Parathyroid adenoma (tissue), 2 donors: ENCODE results near the gene ITIH4.
"Not testable (repeated sequence)": the region's sequence is repeated elsewhere in the genome, so short reads cannot be mapped to it uniquely, and the experiment has no call there.

Source experiments
- H2AFZ ChIP-seq: fragments of 300-600 bp; sonication (generic); one replicate; pipeline ENCODE4 v1.7.0; 2017; ENCODE audit warnings: antibody characterized with exemption, mild to moderate bottlenecking
- H3K27ac ChIP-seq: fragments of 300-600 bp; sonication (generic); one replicate; pipeline ENCODE4 v1.7.0; 2017
- H3K27me3 ChIP-seq: fragments of 300-600 bp; sonication (generic); one replicate; pipeline ENCODE4 v1.7.0; 2017; ENCODE audit warnings: low read length; ENCODE audit not compliant: control insufficient read depth, insufficient read depth
- H3K36me3 ChIP-seq: fragments of 300-600 bp; sonication (generic); one replicate; pipeline ENCODE4 v1.7.0; 2017; ENCODE audit warnings: low read length; ENCODE audit not compliant: control insufficient read depth, insufficient read depth
- H3K4me1 ChIP-seq: fragments of 300-600 bp; sonication (generic); one replicate; pipeline ENCODE4 v1.7.0; 2017; ENCODE audit warnings: control low read depth
- H3K4me2 ChIP-seq: fragments of 300-600 bp; sonication (generic); one replicate; pipeline ENCODE4 v1.7.0; 2017; ENCODE audit warnings: low read length
- H3K4me3 ChIP-seq: fragments of 300-600 bp; sonication (generic); one replicate; pipeline ENCODE4 v1.7.0; 2017; ENCODE audit warnings: low read depth, low read length
- H3K79me2 ChIP-seq: fragments of 300-600 bp; sonication (generic); one replicate; pipeline ENCODE4 v1.7.0; 2017; ENCODE audit warnings: control low read depth
- H3K9ac ChIP-seq: fragments of 300-600 bp; sonication (generic); one replicate; pipeline ENCODE4 v1.7.0; 2017; ENCODE audit warnings: mild to moderate bottlenecking
- H3K9me3 ChIP-seq: fragments of 300-600 bp; sonication (generic); one replicate; pipeline ENCODE4 v1.7.0; 2017; ENCODE audit warnings: low read length; ENCODE audit not compliant: control insufficient read depth
- CTCF ChIP-seq: fragments of 300-600 bp; sonication (generic); IDR thresholded peaks from one replicate; pipeline ENCODE4 v1.7.0; 2017; ENCODE audit warnings: antibody characterized with exemption, mild to moderate bottlenecking
- donor health status: primary hyperparathyroidism.

Gene ITIH4

GRCh38 chr3:52777959-52778805 is 52.3 kb downstream of the ITIH4 start:
- Histone ChIP-seq H3K27ac (no peak overlapping the region), H3K4me2 (no peak overlapping the region), H3K36me3 (no peaks in the 10 kb centered on the region), H3K4me3 (no peak overlapping the region), H2AFZ (no peak overlapping the region), H3K9me3 (no peaks in the 10 kb centered on the region), H3K9ac (no peak overlapping the region), H3K27me3 (no peaks in the 10 kb centered on the region), H3K79me2 (no peaks in the 10 kb centered on the region), H3K4me1 (no peaks in the 10 kb centered on the region)
- no peak for TF ChIP-seq CTCF

- no peaks in the 10 kb centered on the region for H3K4me1 ChIP-seq
- H3K9me3 ChIP-seq: no peaks in the 10 kb centered on the region
- no peak within 1 kb of the TSS for H2AFZ ChIP-seq
- no peaks in the 10 kb centered on the region for H3K36me3 ChIP-seq
- no peaks in the 10 kb centered on the region for H3K27me3 ChIP-seq
- no peak within 1 kb of the TSS for H3K9ac ChIP-seq
- H3K27ac ChIP-seq: no peak within 1 kb of the TSS
- no peak within 1 kb of the TSS for H3K4me2 ChIP-seq
- H3K79me2 ChIP-seq: no peaks in the 10 kb centered on the region
- no peak for TF ChIP-seq CTCF
- H3K4me3 ChIP-seq: no peak within 1 kb of the TSS
Measured at GRCh38 chr3:52777127-52777958, 53.1 kb downstream of the ITIH4 start, which contains the start of gene ITIH1. TSS of gene ITIH1 (plus strand) at chr3:52777599. CDS start at chr3:52777616, 17 bp downstream.

- H3K4me3 ChIP-seq, H3K27me3 ChIP-seq, H3K36me3 ChIP-seq, H3K27ac ChIP-seq, H3K4me2 ChIP-seq, H3K9ac ChIP-seq, H2AFZ ChIP-seq, H3K79me2 ChIP-seq, H3K4me1 ChIP-seq, H3K9me3 ChIP-seq: not testable (repeated sequence)
Measured at GRCh38 chr3:52776486-52776885, 54.0 kb downstream of the ITIH4 start.

- H3K27ac ChIP-seq: no peak overlapping the region
- H3K4me1 ChIP-seq: no peaks in the 10 kb centered on the region
- peak overlapping the region; percentile 73 for H2AFZ ChIP-seq
- H3K27me3 ChIP-seq: no peaks in the 10 kb centered on the region
- no peak overlapping the region for H3K4me3 ChIP-seq
- H3K9ac ChIP-seq: no peak overlapping the region
- H3K79me2 ChIP-seq: peaks cover 3% of the 10 kb centered on the region
- TF ChIP-seq CTCF: no peak
- H3K4me2 ChIP-seq: no peak overlapping the region
- no peaks in the 10 kb centered on the region for H3K36me3 ChIP-seq
- no peaks in the 10 kb centered on the region for H3K9me3 ChIP-seq
Measured at GRCh38 chr3:52775877-52776276, 54.6 kb downstream of the ITIH4 start.
